Measurements from ENCODE around the gene LASP1NB.
"Not testable (repeated sequence)": the region's sequence is repeated elsewhere in the genome, so short reads cannot be mapped to it uniquely, and the experiment has no call there.

The LASP1NB gene

DNA sequence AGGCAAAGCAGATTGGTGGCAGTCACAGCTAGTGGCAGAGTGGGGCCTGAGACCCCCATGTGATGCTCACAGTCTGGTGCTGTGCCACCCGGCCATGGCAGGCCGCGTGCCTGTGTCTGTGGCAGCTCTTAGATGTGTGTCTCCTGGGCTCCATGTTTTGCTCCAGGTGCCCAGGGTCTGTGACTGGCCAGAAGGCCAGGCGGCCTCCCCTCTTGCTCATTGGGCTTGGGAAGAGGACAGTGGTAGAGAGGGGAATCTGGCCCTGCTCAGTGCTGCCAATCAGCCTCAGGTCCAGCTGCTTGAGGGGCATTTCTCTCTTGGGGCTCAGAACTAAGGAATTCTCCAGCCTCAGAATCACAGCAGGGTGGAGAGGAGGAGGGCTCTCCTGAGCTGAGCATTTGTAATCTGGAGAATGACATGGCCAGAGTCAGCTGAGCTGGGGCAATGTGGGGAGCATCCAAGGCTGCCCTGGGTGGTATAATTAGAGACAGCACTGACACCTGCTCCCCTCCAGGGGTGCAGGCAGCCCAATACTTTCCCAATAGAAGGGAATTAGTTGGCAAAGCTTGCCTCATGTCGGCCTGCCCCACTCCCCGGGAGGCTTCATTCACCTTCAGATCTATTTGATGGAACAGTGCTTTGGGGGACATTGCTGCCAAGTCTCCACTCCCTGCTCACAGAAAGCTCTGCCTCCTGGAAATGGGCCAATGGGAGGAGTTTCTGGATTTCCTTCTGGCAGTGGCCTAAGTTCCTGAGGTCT, 2.7 kb upstream of the LASP1NB start:
- H3K9me3 ChIP-seq (ENCODE audit: control insufficient read depth in 2 of 3, low read length in 3 of 3), result no peaks in the 10 kb centered on the region
- H3K27me3 Mint-ChIP-seq, result no peaks in the 10 kb centered on the region
- DNase-seq (peak in 1 of 9 donors; percentile 17), ATAC-seq (no peak)
- peaks cover 12 to 14% of the 10 kb centered on the region in 2 donors for H3K4me1 ChIP-seq (ENCODE audit: control insufficient read depth in 2 of 2, insufficient read depth in 2 of 2, low read length in 2 of 2)
- H3K36me3 Mint-ChIP-seq, result peaks cover 0 to 20% (median 0%) of the 10 kb centered on the region in 5 donors
- H3K4me3 Mint-ChIP-seq, result no peak overlapping the region
- H3K27ac Mint-ChIP-seq, result peak overlapping the region in 4 of 9 donors; percentile 38 to 93 (median 45)
- peaks cover 0 to 2% (median 0%) of the 10 kb centered on the region in 11 donors for H3K9me3 Mint-ChIP-seq
- ChIA-PET POLR2A (interaction anchor here (0.6 to 2.0 kb wide), 3 partner anchors 31 to 83 kb away, joined by 3 to 6 read pairs (median 3); partner anchors contain the start of gene LASP1), CTCF (interaction anchor here (1.2 to 1.6 kb wide), 4 partner anchors 39 to 70 kb away, joined by 3 to 5 read pairs (median 4); partner anchors contain the start of gene RPL23)
- H3K4me1 Mint-ChIP-seq, result peaks cover 29 to 45% (median 31%) of the 10 kb centered on the region in 7 donors
- H3K27me3 ChIP-seq (ENCODE audit: control insufficient read depth in 2 of 2, insufficient read depth in 2 of 2, low read length in 2 of 2), result no peaks in the 10 kb centered on the region
- intact Hi-C loops (cut with micrococcal nuclease), result loop anchor here in 1 of 2 donors (5.0 kb wide), 1 partner anchor 230 kb away; the partner anchor contains the start of gene PLXDC1
- no peak overlapping the region for H3K4me3 ChIP-seq (ENCODE audit: low read length)
- no peak overlapping the region for H3K27ac ChIP-seq (ENCODE audit: low read depth, low read length)
- peaks cover 0 to 29% (median 8%) of the 10 kb centered on the region in 3 experiments for H3K36me3 ChIP-seq (ENCODE audit: control insufficient read depth in 2 of 3, insufficient read depth in 3 of 3, low read length in 3 of 3)

DNA sequence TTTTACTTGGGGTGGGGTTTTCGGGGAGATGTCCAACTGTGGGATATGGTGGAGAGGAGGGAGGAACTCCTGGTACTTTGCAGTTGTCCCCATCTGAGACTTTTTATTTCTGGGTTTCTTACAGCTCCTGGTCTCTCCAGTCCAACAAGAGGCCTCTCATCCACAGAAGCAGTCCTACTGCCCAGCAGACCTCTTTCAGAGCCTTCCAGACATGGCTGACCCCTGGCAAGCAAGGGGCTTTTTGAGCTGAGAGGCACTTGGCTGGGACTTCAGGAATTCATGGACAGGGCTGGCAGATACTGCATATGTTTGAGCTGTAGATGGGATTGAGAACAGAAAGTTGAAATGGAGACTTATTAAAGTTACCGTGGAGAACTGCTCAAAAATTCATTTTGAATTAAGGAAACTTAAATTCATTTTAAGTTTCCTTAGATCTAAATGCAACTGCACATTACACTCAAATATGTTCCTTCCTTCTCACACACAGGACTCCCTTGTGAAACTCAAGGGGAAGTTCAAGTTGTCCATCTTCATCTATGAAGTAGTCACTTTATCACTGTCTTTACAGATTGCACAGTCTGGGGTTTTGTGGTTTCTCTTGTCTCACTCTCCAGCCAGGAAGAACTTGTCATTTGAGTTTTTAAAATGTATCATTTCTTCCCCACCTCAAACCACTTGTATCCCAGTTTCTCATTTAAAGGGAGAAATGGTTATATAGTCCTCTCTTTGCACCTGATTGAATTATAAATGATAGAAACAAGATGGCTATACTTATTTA, 1.1 kb downstream of the LASP1NB start:
- peaks cover 0 to 9% (median 0%) of the 10 kb centered on the region in 5 donors for H3K36me3 Mint-ChIP-seq
- ChIA-PET CTCF (interaction anchor here (0.6 to 2.8 kb wide), 2 partner anchors 35 to 57 kb away, joined by 3 to 12 read pairs; no protein-coding TSS in a partner anchor), POLR2A (interaction anchor here (0.6 to 1.1 kb wide), 4 partner anchors 23 to 72 kb away, joined by 3 to 5 read pairs (median 3); no protein-coding TSS in a partner anchor)
- H3K4me1 ChIP-seq (ENCODE audit: control insufficient read depth in 2 of 2, insufficient read depth in 2 of 2, low read length in 2 of 2), result peaks cover 12 to 14% of the 10 kb centered on the region in 2 donors
- peaks cover 26 to 38% (median 31%) of the 10 kb centered on the region in 7 donors for H3K4me1 Mint-ChIP-seq
- H3K27me3 ChIP-seq (ENCODE audit: control insufficient read depth in 2 of 2, insufficient read depth in 2 of 2, low read length in 2 of 2), result no peaks in the 10 kb centered on the region
- peaks cover 0 to 2% (median 0%) of the 10 kb centered on the region in 11 donors for H3K9me3 Mint-ChIP-seq
- intact Hi-C loops (cut with micrococcal nuclease), result loop anchor here in 1 of 2 donors (5.0 kb wide), 1 partner anchor 54 kb away; the partner anchor contains the start of gene LASP1
- no peaks in the 10 kb centered on the region for H3K9me3 ChIP-seq (ENCODE audit: control insufficient read depth in 2 of 3, low read length in 3 of 3)
- no peaks in the 10 kb centered on the region for H3K27me3 Mint-ChIP-seq
- H3K27ac Mint-ChIP-seq, result peak overlapping the region in 8 of 9 donors; percentile 4 to 82 (median 64)
- ATAC-seq, result peak; percentile 77
- peak in 1 of 9 donors; percentile 17 for DNase-seq
- no peak overlapping the region for H3K4me3 ChIP-seq (ENCODE audit: low read length)
- peak overlapping the region in 6 of 10 donors; percentile 3 to 67 (median 30) for H3K4me3 Mint-ChIP-seq
- H3K27ac ChIP-seq (ENCODE audit: low read depth, low read length), result no peak overlapping the region
- no peaks in the 10 kb centered on the region for H3K36me3 ChIP-seq (ENCODE audit: control insufficient read depth in 2 of 3, insufficient read depth in 3 of 3, low read length in 3 of 3)

DNA sequence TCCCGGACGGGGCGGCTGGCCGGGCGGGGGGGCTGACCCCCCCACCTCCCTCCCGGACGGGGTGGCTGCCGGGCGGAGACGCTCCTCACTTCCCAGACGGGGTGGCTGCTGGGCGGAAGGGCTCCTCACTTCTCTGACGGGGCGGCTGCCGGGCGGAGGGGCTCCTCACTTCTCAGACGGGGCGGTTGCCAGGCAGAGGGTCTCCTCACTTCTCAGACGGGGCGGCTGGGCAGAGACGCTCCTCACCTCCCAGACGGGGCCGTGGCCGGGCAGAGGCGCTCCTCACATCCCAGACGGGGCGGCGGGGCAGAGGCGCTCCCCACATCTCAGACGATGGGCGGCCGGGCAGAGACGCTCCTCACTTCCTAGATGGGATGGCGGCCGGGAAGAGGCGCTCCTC, 5.4 kb downstream of the LASP1NB start:
- H3K4me3 Mint-ChIP-seq; CTCF ChIA-PET; H3K4me3 ChIP-seq (ENCODE audit: low read length); H3K27ac Mint-ChIP-seq; intact Hi-C loops (cut with micrococcal nuclease); H3K27ac ChIP-seq (ENCODE audit: low read depth, low read length); ATAC-seq; H3K4me1 ChIP-seq (ENCODE audit: control insufficient read depth in 2 of 2, insufficient read depth in 2 of 2, low read length in 2 of 2); POLR2A ChIA-PET; H3K36me3 Mint-ChIP-seq; H3K9me3 Mint-ChIP-seq; H3K36me3 ChIP-seq (ENCODE audit: control insufficient read depth in 2 of 3, insufficient read depth in 3 of 3, low read length in 3 of 3); H3K27me3 ChIP-seq (ENCODE audit: control insufficient read depth in 2 of 2, insufficient read depth in 2 of 2, low read length in 2 of 2); H3K9me3 ChIP-seq (ENCODE audit: control insufficient read depth in 2 of 3, low read length in 3 of 3): not testable (repeated sequence)
- peak in 1 of 9 donors; percentile 10 for DNase-seq
- H3K4me1 Mint-ChIP-seq, result peaks cover 11 to 14% (median 14%) of the 10 kb centered on the region in 7 donors
- H3K27me3 Mint-ChIP-seq, result peaks cover 0 to 23% (median 0%) of the 10 kb centered on the region in 5 donors

DNA sequence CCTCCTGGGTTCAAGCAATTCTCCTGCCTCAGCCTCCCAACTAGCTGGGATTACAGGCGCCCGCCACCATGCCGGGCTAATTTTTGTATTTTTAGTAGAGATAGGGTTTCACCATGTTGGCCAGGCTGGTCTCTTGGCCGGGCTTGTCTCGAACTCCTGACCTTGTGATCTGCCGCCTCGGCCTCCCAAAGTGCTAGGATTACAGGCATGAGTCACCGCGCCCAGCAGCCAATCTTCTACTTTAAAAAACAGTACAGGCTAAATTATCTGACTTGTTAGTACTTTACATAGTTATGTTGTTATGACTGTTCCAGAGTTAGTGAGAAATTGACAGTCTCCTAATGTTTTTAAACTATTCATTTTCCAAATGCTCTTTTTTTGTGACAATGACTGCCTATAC, 8.5 kb downstream of the LASP1NB start:
- H3K36me3 Mint-ChIP-seq; H3K27me3 ChIP-seq (ENCODE audit: control insufficient read depth in 2 of 2, insufficient read depth in 2 of 2, low read length in 2 of 2); DNase-seq; POLR2A ChIA-PET; intact Hi-C loops (cut with micrococcal nuclease); H3K4me1 Mint-ChIP-seq; H3K36me3 ChIP-seq (ENCODE audit: control insufficient read depth in 2 of 3, insufficient read depth in 3 of 3, low read length in 3 of 3); H3K9me3 Mint-ChIP-seq; H3K27ac Mint-ChIP-seq; H3K4me3 ChIP-seq (ENCODE audit: low read length); ATAC-seq; H3K4me3 Mint-ChIP-seq; H3K4me1 ChIP-seq (ENCODE audit: control insufficient read depth in 2 of 2, insufficient read depth in 2 of 2, low read length in 2 of 2); H3K27ac ChIP-seq (ENCODE audit: low read depth, low read length); H3K9me3 ChIP-seq (ENCODE audit: control insufficient read depth in 2 of 3, low read length in 3 of 3): not testable (repeated sequence)
- peaks cover 0 to 35% (median 0%) of the 10 kb centered on the region in 5 donors for H3K27me3 Mint-ChIP-seq
- CTCF ChIA-PET, result interaction anchor here (1.2 kb wide), 1 partner anchor 9 kb away, joined by 3 read pairs; no protein-coding TSS in a partner anchor

DNA sequence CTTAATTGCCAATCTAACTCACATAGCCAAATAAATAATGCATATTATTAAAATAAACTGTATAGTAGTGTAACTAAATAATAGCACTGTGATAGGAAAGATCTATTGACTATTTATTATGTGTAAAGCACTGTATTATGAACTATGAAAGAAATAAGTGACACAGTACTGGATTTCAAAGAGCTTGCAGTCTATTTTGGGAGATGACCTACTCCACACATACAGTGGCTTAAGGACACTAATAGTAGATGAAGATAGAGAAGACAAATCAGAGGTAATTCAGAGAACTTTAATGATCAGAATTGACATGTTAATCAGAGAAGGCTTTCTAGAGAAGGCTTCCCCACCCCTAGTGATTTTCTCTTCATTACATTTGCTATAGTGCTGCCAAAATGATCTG, 14.6 kb downstream of the LASP1NB start:
- H3K27ac ChIP-seq (ENCODE audit: low read depth, low read length), result no peak overlapping the region
- no peaks in the 10 kb centered on the region for H3K27me3 ChIP-seq (ENCODE audit: control insufficient read depth in 2 of 2, insufficient read depth in 2 of 2, low read length in 2 of 2)
- Mint-ChIP-seq H3K27me3 (peaks cover 0 to 19% (median 0%) of the 10 kb centered on the region in 5 donors), H3K4me1 (peaks cover 0 to 8% (median 0%) of the 10 kb centered on the region in 7 donors), H3K36me3 (no peaks in the 10 kb centered on the region), H3K4me3 (no peak overlapping the region), H3K9me3 (no peaks in the 10 kb centered on the region), H3K27ac (peak overlapping the region in 1 of 9 donors; percentile 53)
- H3K4me3 ChIP-seq (ENCODE audit: low read length), result no peak overlapping the region
- DNase-seq (no peak), ATAC-seq (no peak)
- POLR2A ChIA-PET, result interaction anchor here (0.6 kb wide), 1 partner anchor 381 kb away, joined by 7 read pairs; no protein-coding TSS in a partner anchor
- H3K9me3 ChIP-seq (ENCODE audit: control insufficient read depth in 2 of 3, low read length in 3 of 3), result no peaks in the 10 kb centered on the region
- H3K36me3 ChIP-seq (ENCODE audit: control insufficient read depth in 2 of 3, insufficient read depth in 3 of 3, low read length in 3 of 3), result no peaks in the 10 kb centered on the region
- CTCF ChIA-PET, result interaction anchor here (0.5 to 0.6 kb wide), 2 partner anchors 235 to 267 kb away, joined by 3 to 4 read pairs; no protein-coding TSS in a partner anchor
- intact Hi-C loops (cut with micrococcal nuclease), result no loop called here
- no peaks in the 10 kb centered on the region for H3K4me1 ChIP-seq (ENCODE audit: control insufficient read depth in 2 of 2, insufficient read depth in 2 of 2, low read length in 2 of 2)

DNA sequence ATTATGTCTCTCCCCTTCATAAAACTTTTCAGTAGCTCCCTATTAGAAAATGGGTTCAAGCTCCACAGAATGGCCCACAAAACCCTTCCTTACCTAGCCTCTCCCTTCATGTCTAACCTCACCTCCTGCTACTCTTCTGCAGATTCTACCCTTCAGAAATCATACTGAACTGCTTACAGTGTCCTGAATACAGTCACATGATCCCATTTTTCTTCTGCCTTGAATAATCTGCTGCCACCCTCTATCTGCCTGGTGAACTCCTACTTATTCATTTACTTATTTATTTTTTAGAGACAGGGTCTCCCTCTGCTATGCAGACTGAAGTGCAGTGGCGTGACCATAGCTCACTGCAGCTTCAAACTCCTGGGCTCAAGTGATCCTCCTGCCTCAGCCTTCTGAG, 15.0 kb downstream of the LASP1NB start:
- peak overlapping the region in 2 of 9 donors; percentile 53 to 57 for H3K27ac Mint-ChIP-seq
- no peak overlapping the region for H3K4me3 Mint-ChIP-seq
- no peaks in the 10 kb centered on the region for H3K9me3 Mint-ChIP-seq
- H3K4me1 Mint-ChIP-seq, result peaks cover 0 to 8% (median 0%) of the 10 kb centered on the region in 7 donors
- Histone ChIP-seq H3K4me1 (ENCODE audit: control insufficient read depth in 2 of 2, insufficient read depth in 2 of 2, low read length in 2 of 2) (no peaks in the 10 kb centered on the region), H3K27ac (ENCODE audit: low read depth, low read length) (no peak overlapping the region), H3K9me3 (ENCODE audit: control insufficient read depth in 2 of 3, low read length in 3 of 3) (no peaks in the 10 kb centered on the region), H3K36me3 (ENCODE audit: control insufficient read depth in 2 of 3, insufficient read depth in 3 of 3, low read length in 3 of 3) (no peaks in the 10 kb centered on the region), H3K4me3 (ENCODE audit: low read length) (no peak overlapping the region), H3K27me3 (ENCODE audit: control insufficient read depth in 2 of 2, insufficient read depth in 2 of 2, low read length in 2 of 2) (no peaks in the 10 kb centered on the region)
- DNase-seq (no peak), ATAC-seq (no peak)
- POLR2A ChIA-PET, result no interaction called here
- intact Hi-C loops (cut with micrococcal nuclease), result no loop called here
- H3K27me3 Mint-ChIP-seq, result peaks cover 0 to 16% (median 0%) of the 10 kb centered on the region in 5 donors
- CTCF ChIA-PET, result interaction anchor here (0.5 to 0.6 kb wide), 2 partner anchors 234 to 267 kb away, joined by 3 to 4 read pairs; no protein-coding TSS in a partner anchor
- no peaks in the 10 kb centered on the region for H3K36me3 Mint-ChIP-seq
